HepG2 (cell line): ENCODE results near the gene COPS7A.

Experiments
- RFXANK ChIP-seq: IDR thresholded peaks from 2 replicates; pipeline ENCODE4 v1.6.1; 2016
- TF ChIP-seq, protein P1 (sequence below): sonication (generic); formaldehyde crosslinking; IDR thresholded peaks from 2 replicates; pipeline ENCODE4 v1.5.0; 2020; ENCODE audit warnings: mild to moderate bottlenecking, missing genetic modification reagents, moderate library complexity

DNA sequence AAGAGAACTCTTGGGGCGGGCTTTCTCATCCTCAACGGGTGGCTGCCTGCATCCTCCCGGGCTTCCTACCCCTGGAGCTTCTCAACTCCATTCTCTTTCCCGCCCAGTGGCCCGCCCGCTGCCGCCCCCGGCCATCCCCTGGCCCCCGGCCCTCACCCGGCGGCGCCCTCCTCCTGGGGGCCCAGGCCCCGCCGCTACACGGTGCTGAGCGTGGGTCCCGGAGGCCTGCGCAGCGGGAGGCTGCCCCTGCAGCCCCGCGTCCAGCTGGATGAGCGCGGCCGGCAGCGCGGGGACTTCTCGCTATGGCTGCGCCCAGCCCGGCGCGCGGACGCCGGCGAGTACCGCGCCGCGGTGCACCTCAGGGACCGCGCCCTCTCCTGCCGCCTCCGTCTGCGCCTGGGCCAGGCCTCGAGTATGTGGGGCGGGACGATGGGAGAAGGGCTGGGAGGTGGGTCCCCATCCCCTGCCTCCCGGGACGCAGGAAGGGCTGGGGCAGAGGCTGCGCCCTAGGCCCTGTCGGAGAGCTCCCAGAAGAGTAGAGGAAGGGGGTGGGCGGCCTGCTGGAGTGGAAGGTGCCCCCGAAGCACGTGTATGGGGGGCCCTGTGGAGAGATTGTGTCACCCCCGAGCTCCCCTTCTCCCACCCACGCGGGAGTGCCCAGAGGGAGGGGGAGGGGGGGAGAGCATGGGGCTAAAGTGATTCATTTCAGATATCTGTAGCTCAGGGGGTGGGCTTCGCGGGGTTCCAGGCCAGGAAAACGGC lies 49.9 kb downstream of the COPS7A start:
- TF ChIP-seq, protein P1, sequence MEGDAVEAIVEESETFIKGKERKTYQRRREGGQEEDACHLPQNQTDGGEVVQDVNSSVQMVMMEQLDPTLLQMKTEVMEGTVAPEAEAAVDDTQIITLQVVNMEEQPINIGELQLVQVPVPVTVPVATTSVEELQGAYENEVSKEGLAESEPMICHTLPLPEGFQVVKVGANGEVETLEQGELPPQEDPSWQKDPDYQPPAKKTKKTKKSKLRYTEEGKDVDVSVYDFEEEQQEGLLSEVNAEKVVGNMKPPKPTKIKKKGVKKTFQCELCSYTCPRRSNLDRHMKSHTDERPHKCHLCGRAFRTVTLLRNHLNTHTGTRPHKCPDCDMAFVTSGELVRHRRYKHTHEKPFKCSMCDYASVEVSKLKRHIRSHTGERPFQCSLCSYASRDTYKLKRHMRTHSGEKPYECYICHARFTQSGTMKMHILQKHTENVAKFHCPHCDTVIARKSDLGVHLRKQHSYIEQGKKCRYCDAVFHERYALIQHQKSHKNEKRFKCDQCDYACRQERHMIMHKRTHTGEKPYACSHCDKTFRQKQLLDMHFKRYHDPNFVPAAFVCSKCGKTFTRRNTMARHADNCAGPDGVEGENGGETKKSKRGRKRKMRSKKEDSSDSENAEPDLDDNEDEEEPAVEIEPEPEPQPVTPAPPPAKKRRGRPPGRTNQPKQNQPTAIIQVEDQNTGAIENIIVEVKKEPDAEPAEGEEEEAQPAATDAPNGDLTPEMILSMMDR (CRISPR knock-in tag), result no peak
- no peak for TF ChIP-seq RFXANK (CRISPR knock-in tag)
